VCaP (cell line): ENCODE measurements around the gene LDLRAD3.

Experiments used
- H3K27ac ChIP-seq: fragments of 450-650 bp; 2 replicates; pipeline ENCODE4 v1.5.1; 2017
- CTCF ChIP-seq: fragments of 450-650 bp; conservative IDR thresholded peaks from 2 replicates; pipeline ENCODE4 v1.5.1; 2017; ENCODE audit warnings: mild to moderate bottlenecking, moderate library complexity

LDLRAD3 gene

GRCh38 chr11:36216061-36216615 lies 272.3 kb downstream of the LDLRAD3 start:
- no peak overlapping the region for H3K27ac ChIP-seq
- no peak for TF ChIP-seq CTCF

- TF ChIP-seq CTCF = no peak
- no peak overlapping the region for H3K27ac ChIP-seq
Observed at GRCh38 chr11:36218283-36218921, 274.5 kb downstream of the LDLRAD3 start.

- TF ChIP-seq CTCF = no peak
Observed at GRCh38 chr11:36219996-36220395, 276.1 kb downstream of the LDLRAD3 start.

GRCh38 chr11:36222831-36223635 lies 279.2 kb downstream of the LDLRAD3 start:
- no peak for TF ChIP-seq CTCF
- H3K27ac ChIP-seq = no peak overlapping the region

More at GRCh38 chr11:36219996-36220395, 276.1 kb downstream of the LDLRAD3 start:
- no peak overlapping the region for H3K27ac ChIP-seq

- TF ChIP-seq CTCF = no peak
- H3K27ac ChIP-seq = no peak overlapping the region
Observed at GRCh38 chr11:36224209-36224882, 280.5 kb downstream of the LDLRAD3 start.

- TF ChIP-seq CTCF = no peak
- H3K27ac ChIP-seq = no peak overlapping the region
Observed at GRCh38 chr11:36227044-36227443, 283.2 kb downstream of the LDLRAD3 start.

- no peak overlapping the region for H3K27ac ChIP-seq
- no peak for TF ChIP-seq CTCF
Observed at GRCh38 chr11:36228689-36229088, 284.8 kb downstream of the LDLRAD3 start.
